Measurements from ENCODE around the gene AKAP13. TPM values are rescaled to one million over a fixed set of nuclear protein-coding genes. Genes with fewer than 3 reads are reported as not detected.
"Not testable (repeated sequence)": the region's sequence is repeated elsewhere in the genome, so short reads cannot be mapped to it uniquely, and the experiment has no call there.

AKAP13 gene
- polyA plus RNA-seq, 4 donors = 71.3 to 100 (median 83.7) TPM

GRCh38 chr15:85470563-85471271 lies 90.3 kb downstream of the AKAP13 start:
- no peak for DNase-seq (ENCODE audit: low read depth in 4 of 4, low spot score in 2 of 4)

GRCh38 chr15:85472349-85472748 lies 91.9 kb downstream of the AKAP13 start:
- DNase-seq (ENCODE audit: low read depth in 4 of 4, low spot score in 2 of 4) = no peak

- DNase-seq (ENCODE audit: low read depth in 4 of 4, low spot score in 2 of 4) = no peak
Measured at GRCh38 chr15:85473455-85473854, 93.1 kb downstream of the AKAP13 start.

DNA sequence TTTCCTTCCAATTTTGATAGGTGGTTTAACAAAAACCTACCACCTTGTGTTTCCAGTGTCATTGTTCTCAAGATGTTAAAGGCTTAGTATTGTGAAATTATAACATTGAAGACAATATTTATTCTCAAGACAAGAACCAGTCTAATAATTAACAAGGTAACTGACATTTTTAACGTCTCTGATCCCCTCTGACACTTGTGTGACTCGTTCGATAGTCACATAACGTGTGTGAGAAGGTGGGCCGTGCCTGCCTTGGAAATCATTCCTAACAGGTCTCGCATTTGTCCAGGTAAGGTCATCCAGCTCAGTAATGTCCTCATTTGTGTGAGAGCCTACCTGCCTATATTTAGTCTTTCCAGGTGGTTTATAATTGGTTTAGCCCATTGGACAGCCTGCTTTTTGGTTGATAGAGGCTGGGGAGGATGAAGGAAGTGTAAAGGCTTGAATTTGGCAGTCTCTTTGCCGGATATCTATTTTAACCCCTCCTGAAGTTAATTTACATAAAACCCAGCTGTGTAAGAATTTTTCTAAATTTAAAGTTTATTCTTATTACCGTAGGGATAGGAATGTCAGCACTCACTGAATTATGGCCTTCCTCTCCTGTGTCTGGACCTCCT lies 94.4 kb downstream of the AKAP13 start:
- no peak for DNase-seq (ENCODE audit: low read depth in 4 of 4, low spot score in 2 of 4)

DNA sequence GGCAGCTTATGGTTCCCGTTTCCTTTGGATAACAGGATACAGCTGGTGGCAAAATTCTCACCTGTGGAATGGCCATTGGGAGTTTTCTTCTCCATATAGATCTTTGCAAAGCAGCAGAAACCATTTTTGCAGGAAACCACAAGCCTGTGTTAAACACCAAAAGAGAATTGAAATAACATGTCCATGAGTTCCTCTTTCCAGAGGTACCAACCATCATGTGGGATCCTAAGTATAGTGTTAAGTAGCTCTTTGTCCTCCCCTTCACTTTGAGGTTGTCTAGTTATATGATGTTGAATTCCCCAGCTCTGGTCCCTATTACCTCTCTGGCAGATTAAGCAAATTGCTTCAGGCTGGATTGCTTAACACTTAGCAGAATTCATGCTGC lies 94.9 kb downstream of the AKAP13 start:
- no peak for DNase-seq (ENCODE audit: low read depth in 4 of 4, low spot score in 2 of 4)

DNA sequence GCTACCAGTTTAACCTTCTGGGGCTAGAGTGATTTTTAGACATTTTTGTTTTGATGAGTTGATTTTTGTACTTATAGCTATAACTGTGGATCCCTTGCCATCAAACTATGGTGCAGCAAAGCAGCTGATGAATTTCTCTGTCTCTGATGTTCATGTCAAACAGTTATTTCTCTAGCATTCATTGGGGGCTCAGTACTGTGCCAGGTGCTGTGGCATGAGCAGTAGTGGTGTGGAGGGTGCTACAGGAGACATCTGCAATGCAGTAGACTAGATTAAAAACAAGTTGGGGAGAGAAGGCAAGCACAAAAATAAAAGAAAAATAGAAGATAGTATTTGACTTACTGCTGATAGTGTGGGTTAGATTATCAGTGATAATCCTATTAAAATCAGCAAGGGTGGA lies 95.3 kb downstream of the AKAP13 start:
- no peak for DNase-seq (ENCODE audit: low read depth in 4 of 4, low spot score in 2 of 4)

DNA sequence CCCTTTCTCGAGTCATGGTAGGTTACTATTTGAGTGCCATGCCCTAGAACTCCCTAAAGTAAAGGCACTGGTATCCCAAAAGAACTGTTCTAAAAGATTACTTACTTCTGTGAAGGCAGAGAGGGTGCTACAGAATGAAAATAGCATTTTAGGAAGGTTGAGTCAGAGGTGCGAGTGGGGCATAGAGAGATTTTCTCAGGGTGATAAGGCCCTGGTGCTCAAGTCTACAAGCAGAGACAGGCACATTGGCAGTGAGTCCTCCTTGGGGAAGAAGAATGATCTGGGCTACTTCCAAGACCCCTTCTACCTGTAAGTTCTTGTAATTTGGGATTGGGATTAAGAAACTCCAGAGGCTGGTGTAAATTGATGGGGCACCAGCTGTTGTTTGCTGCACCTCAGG lies 96.7 kb downstream of the AKAP13 start:
- DNase-seq (ENCODE audit: low read depth in 4 of 4, low spot score in 2 of 4) = no peak

DNA sequence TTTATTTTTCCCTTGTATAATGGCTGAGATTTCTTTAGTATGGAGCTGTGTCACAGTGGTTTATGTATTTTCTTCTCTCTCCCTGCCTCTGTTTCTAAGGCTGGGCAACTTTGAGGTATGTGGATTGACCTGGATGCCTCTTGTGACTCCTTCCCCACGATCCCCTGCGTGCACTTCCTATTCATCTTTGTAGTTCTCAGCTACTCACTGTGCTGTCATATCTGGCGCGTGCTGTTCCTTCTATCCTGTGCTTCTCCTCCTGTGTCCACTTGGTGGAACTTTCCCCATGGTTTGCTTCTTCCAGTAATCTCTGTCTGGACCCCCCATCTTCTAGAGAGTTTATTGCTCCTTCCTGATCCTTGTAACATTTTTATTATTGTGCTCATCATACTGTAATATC lies 97.3 kb downstream of the AKAP13 start:
- no peak for DNase-seq (ENCODE audit: low read depth in 4 of 4, low spot score in 2 of 4)

- no peak for DNase-seq (ENCODE audit: low read depth in 4 of 4, low spot score in 2 of 4)
Measured at GRCh38 chr15:85479071-85479647, 98.8 kb downstream of the AKAP13 start.

DNA sequence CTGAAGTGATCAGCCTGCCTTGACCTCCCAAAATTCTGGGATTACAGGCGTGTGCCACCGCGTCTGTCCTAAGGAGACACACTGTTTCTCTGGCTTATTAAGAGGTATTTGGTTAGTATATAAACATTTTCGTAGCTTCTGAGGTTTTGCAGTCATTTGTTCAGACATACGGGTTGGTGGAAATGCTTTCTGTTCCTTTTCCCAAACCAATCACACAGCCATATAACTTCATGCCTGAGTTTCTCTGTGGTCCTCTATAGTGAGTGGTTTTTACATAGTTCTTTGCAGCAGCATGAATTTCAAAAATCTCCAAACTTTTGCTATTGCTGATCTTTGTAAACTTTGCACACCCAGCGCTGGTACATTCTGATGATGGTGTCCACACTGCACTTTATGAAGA lies 100.5 kb downstream of the AKAP13 start:
- DNase-seq (ENCODE audit: low read depth in 4 of 4, low spot score in 2 of 4) = no peak

- DNase-seq (ENCODE audit: low read depth in 4 of 4, low spot score in 2 of 4) = not testable (repeated sequence)
Measured at GRCh38 chr15:85481543-85481942, 101.1 kb downstream of the AKAP13 start.

DNA sequence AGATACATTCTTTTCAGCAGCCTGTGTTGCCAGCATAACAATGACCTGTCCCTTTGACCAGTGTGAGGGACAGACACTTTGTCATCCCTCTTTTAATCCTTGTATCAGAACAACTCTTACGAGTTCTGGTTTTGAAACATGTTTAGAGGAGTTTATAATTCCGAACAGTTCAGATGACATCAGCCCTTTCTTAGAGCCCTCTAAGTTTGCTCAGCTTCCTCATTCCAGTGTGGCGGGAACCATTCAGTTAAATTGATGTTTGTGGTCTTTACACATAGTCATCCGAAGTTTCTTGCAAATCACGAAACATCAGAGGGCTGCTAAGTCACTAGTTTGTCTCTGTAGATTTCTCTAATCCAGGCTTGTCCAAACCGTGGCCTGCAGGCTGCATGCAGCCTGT lies 102.5 kb downstream of the AKAP13 start:
- DNase-seq (ENCODE audit: low read depth in 4 of 4, low spot score in 2 of 4) = no peak

- not testable (repeated sequence) for DNase-seq (ENCODE audit: low read depth in 4 of 4, low spot score in 2 of 4)
Measured at GRCh38 chr15:85483955-85484354, 103.6 kb downstream of the AKAP13 start.

- DNase-seq (ENCODE audit: low read depth in 4 of 4, low spot score in 2 of 4) = not testable (repeated sequence)
Measured at GRCh38 chr15:85484923-85485322, 104.5 kb downstream of the AKAP13 start.

- DNase-seq (ENCODE audit: low read depth in 4 of 4, low spot score in 2 of 4) = peak in 3 of 4 donors; percentile 70 to 81 (median 77)
Measured at GRCh38 chr15:85485956-85486567, 105.7 kb downstream of the AKAP13 start.

DNA sequence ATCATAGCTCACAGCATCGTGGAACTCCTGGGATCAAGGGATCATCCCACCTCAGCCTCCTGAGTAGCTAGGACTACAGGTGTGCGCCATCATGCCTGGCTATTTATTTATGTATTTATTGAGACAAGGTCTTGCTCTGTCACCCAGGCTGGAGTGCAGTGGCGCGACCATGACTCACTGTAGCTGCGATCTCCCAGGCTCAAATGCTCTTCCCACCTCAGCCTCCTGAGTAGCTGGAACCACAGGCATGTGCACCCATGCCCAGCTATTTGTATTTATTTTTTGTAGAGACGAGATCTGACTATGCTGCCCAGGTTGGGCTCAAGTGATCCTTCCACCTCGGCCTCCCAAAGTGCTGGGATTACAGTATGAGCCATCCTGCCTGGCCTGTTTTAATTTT lies 107.4 kb downstream of the AKAP13 start:
- not testable (repeated sequence) for DNase-seq (ENCODE audit: low read depth in 4 of 4, low spot score in 2 of 4)

DNA sequence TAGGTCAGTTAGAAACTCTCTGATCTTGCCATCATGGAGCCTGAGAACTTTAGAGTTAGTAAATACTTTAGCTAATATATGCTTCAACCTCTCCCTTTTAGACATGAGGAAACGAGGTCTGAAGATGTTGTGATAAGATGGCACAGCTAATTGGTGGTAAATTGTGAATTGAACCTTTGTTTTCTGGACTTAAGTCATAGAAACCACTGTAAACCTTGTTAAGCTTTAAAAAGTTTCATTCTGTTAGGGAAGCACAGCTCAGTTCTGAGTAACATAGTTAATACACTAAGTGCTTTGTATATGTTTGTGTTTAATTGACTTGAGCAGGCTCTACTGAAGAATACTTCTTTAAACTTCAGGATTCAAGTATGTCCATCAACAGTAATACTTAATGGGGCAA lies 108.6 kb downstream of the AKAP13 start:
- DNase-seq (ENCODE audit: low read depth in 4 of 4, low spot score in 2 of 4) = no peak

GRCh38 chr15:85489773-85490493 lies 109.5 kb downstream of the AKAP13 start:
- DNase-seq (ENCODE audit: low read depth in 4 of 4, low spot score in 2 of 4) = no peak

GRCh38 chr15:85490856-85491255 lies 110.5 kb downstream of the AKAP13 start:
- DNase-seq (ENCODE audit: low read depth in 4 of 4, low spot score in 2 of 4) = no peak

GRCh38 chr15:85491691-85492090 lies 111.3 kb downstream of the AKAP13 start:
- DNase-seq (ENCODE audit: low read depth in 4 of 4, low spot score in 2 of 4) = no peak

DNA sequence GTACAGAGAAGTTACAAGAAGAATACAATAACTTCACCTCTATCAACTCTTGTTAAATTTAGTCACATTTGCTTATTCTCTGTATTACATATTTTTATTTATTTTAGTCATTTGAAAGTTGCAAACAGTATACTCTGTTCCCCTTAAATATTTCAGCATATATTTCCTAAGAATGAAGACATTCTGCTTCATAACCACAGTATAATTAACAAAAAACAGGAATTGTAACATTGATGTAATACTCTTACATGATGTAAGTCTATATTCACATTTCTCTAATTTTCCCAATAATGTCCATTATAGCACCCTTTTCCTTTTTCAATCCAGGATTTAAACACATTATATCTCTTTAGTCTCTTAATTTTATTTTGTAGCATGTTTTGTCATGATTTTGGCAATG lies 112.0 kb downstream of the AKAP13 start:
- DNase-seq (ENCODE audit: low read depth in 4 of 4, low spot score in 2 of 4) = no peak
